Immature natural killer cell (primary cell): ENCODE measurements around the gene MARCO. TPM values are rescaled to one million over a fixed set of nuclear protein-coding genes. Genes with fewer than 3 reads are reported as not detected.
"Not testable (repeated sequence)": the region's sequence is repeated elsewhere in the genome, so short reads cannot be mapped to it uniquely, and the experiment has no call there.

Source experiments
- DNase-seq, 3 donors: peaks; one replicate each; pipeline ENCODE4 v3.0.0; 2022; ENCODE audit warnings: mixed read lengths in 1 of 3
- H3K27ac Mint-ChIP-seq, 6 donors: one replicate each; pipeline ENCODE4 v1.8.0; 2020; ENCODE audit warnings: mixed read lengths in 6 of 6, mild to moderate bottlenecking in 5 of 6, inconsistent platforms in 4 of 6, moderate library complexity in 3 of 6
- H3K27me3 Mint-ChIP-seq, 3 donors: one replicate each; pipeline ENCODE4 v1.8.0; 2020 to 2021; ENCODE audit warnings: low read depth in 3 of 3, mild to moderate bottlenecking in 3 of 3, mixed read lengths in 3 of 3, moderate library complexity in 3 of 3, inconsistent platforms in 1 of 3
- H3K36me3 Mint-ChIP-seq, 3 donors: one replicate each; pipeline ENCODE4 v1.8.0; 2020; ENCODE audit warnings: mixed read lengths in 3 of 3, inconsistent platforms in 2 of 3, mild to moderate bottlenecking in 2 of 3
- H3K4me1 Mint-ChIP-seq, 2 donors: one replicate each; pipeline ENCODE4 v1.8.0; 2020; ENCODE audit warnings: inconsistent platforms in 2 of 2, mild to moderate bottlenecking in 2 of 2, mixed read lengths in 2 of 2, moderate library complexity in 1 of 2
- H3K4me3 Mint-ChIP-seq, 5 donors: one replicate each; pipeline ENCODE4 v1.8.0; 2020; ENCODE audit warnings: mild to moderate bottlenecking in 5 of 5, mixed read lengths in 5 of 5, inconsistent platforms in 3 of 5, moderate library complexity in 3 of 5
- H3K9me3 Mint-ChIP-seq, 6 donors: one replicate each; pipeline ENCODE4 v1.8.0; 2020; ENCODE audit warnings: mild to moderate bottlenecking in 6 of 6, mixed read lengths in 6 of 6, inconsistent platforms in 4 of 6, moderate library complexity in 3 of 6
- polyA plus RNA-seq, 3 donors: library from polyadenylated mRNA; unstranded; fragments of 300-500 nt; fragmentation: Illumina TruSeq; gene quantifications; one replicate each; pipeline ENCODE4 v1.2.3, GENCODE V29; 2021

The MARCO gene
- polyA plus RNA-seq, 3 donors from 2014 or later = 0.53 TPM; not detected in 2

DNA sequence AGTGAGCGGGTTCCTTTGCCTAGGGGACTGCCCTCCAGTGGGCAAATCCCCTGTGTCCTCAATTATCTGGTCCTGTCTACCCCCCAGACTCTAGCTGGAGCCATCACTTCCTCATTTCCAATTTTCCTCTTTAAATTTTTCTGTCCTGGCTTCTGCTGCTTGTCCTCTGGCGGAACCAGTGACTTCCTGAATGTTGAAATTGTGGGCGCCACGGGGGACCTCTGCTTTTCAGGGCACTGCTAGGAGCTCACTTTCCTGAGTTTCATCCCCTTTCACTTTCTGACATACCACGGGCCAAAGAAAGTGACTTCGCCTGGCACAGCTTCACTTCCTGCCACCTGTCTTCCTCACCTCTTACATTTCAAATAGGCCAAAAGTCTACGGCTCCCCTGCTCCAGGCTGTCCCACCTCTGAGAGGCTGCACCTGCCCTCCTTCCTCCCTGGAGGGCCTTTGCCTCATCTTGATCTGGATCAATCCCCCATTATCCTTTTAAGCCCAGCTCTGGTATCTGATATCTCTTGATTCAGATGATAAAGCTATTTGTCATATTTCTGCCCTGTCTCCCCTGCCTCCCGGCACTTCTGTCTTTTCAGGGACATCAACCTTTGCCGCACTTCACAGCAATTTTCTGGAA is 1.4 kb upstream of the MARCO start:
- Mint-ChIP-seq H3K36me3 (no peaks in the 10 kb centered on the region), H3K27me3 (peaks cover 0 to 2% (median 2%) of the 10 kb centered on the region in 3 donors), H3K4me3 (peak overlapping the region in 1 of 5 donors; percentile 17), H3K9me3 (peaks cover 0 to 3% (median 0%) of the 10 kb centered on the region in 6 donors), H3K27ac (no peak overlapping the region), H3K4me1 (no peaks in the 10 kb centered on the region)
- no peak for DNase-seq

DNA sequence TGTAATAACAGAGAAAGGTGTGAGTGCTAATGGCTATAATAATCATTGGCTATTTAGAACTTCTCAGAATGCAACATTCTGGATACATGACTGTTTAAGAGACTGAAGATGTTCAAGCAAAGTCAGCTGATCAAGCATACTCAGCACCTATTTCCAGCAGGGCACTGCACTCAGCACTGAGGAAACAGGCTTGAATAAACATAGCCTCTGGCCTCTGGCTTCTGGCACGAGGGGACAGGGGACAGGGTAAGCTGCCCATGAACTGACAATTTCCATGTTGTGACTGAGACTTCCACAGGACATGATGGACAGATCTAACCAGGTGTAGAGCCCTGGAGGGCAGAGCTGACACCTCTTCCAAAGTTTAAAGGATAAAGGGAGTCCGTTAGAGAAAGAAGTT is 1.3 kb downstream of the MARCO start:
- no peaks in the 10 kb centered on the region for H3K36me3 Mint-ChIP-seq
- H3K9me3 Mint-ChIP-seq = peaks cover 0 to 3% (median 0%) of the 10 kb centered on the region in 6 donors
- peaks cover 0 to 2% (median 2%) of the 10 kb centered on the region in 3 donors for H3K27me3 Mint-ChIP-seq

DNA sequence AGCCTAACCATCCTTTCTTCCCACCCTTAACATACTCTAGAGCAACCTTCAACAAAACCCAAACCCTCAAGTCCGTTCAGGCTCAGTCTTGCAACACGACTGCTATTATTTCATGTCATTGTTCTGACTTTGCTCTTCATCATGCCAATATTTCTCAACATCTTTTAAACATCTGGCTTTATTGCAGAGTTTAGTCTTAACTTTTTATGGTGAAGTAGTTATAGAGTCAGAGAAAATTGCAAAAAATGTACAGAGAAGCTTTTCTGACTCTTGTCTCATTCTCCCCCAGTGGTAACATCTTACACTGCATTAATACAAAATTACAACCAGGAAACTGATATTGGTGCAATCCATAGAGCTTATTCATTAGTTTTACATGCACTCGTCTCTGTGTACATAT is 3.9 kb downstream of the MARCO start:
- no peak for DNase-seq
- no peak overlapping the region for H3K27ac Mint-ChIP-seq
- no peaks in the 10 kb centered on the region for H3K4me1 Mint-ChIP-seq
- no peak overlapping the region for H3K4me3 Mint-ChIP-seq
- peaks cover 0 to 3% (median 0%) of the 10 kb centered on the region in 6 donors for H3K9me3 Mint-ChIP-seq
- H3K27me3 Mint-ChIP-seq = peaks cover 1 to 3% (median 3%) of the 10 kb centered on the region in 3 donors
- H3K36me3 Mint-ChIP-seq = no peaks in the 10 kb centered on the region

More for the DNA sequence above, 1.3 kb downstream of the MARCO start:
- no peaks in the 10 kb centered on the region for H3K4me1 Mint-ChIP-seq
- DNase-seq = no peak
- no peak overlapping the region for H3K27ac Mint-ChIP-seq
- H3K4me3 Mint-ChIP-seq = no peak overlapping the region

DNA sequence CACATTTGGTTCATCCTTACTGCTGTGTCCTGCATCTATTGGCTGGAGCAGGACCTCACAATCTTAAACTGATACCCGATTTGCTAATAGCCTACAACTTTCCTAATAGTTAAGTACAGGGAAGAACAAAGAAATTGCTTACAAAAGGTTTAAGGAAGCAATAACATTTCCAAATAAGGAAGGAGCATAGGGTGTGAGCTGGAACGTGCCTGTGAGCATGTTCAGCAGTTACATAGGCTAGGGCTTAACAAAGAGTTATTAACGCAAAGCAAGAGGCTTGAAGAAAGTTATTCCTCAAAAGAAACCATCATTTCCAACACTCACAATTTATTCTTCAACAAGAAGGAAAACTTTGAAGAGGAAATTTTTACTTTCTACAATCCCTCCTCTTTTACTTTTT is 6.3 kb downstream of the MARCO start:
- H3K4me1 Mint-ChIP-seq, H3K27me3 Mint-ChIP-seq, H3K4me3 Mint-ChIP-seq, H3K27ac Mint-ChIP-seq, DNase-seq, H3K9me3 Mint-ChIP-seq, H3K36me3 Mint-ChIP-seq: not testable (repeated sequence)

DNA sequence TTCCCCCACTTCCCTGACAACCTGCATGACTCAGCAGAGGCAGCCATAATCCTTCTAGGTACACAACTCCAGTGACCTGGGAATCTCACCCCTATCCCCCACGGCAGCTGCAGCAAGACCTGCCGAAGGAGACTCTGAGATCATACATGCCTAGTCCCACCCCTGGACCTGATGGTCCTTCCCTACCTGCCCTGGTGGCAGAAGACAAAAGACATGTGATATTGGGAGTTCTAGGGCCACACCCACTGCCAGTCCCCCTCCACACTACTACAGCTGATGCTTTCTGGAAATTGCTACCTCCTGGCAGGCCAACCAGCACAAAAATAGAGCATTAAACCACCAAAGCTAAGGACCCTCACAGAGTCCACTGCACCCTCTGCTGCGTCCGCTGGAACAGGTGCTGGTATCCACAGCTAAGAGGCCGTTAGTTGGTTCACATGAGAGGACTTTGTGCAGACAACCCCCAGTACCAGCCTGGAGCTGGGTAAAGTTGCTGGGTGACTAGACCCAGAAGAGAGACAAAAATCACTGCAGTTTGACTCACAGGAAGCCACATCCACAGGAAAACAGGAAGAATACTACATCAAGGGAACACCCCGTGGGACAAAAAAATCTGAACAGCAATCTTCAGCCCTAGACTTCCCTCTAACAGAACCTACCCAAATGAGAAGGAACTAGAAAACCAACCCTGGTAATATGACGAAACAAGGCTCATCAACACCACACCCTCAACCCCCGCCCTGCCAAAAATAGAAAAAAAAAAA is 12.5 kb downstream of the MARCO start:
- H3K27me3 Mint-ChIP-seq = peaks cover 4 to 9% (median 8%) of the 10 kb centered on the region in 3 donors
- H3K4me3 Mint-ChIP-seq = no peak overlapping the region
- no peaks in the 10 kb centered on the region for H3K36me3 Mint-ChIP-seq
- H3K4me1 Mint-ChIP-seq = no peaks in the 10 kb centered on the region
- H3K27ac Mint-ChIP-seq = no peak overlapping the region
- no peak for DNase-seq
- peaks cover 0 to 5% (median 2%) of the 10 kb centered on the region in 6 donors for H3K9me3 Mint-ChIP-seq

DNA sequence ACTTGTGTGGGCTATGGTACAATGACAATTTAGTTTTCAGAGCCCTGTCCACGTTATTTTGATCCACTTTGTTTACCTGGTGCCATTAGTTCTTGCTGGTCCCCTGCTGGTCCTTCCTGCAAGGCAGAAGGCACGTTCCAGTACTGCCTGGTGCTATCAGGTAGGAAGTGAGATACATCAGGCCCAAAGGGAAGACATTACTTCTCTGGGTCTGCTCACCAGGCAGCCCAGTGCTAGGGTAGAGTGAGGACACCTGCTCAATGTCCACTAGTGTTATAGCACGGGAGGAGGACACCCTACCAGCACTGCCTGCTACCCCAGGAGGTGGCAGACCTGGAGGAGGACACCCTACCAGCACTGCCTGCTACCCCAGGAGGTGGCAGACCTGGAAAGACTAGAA is 23.7 kb downstream of the MARCO start:
- no peaks in the 10 kb centered on the region for H3K36me3 Mint-ChIP-seq
- H3K27ac Mint-ChIP-seq = no peak overlapping the region
- H3K4me1 Mint-ChIP-seq = no peaks in the 10 kb centered on the region

DNA sequence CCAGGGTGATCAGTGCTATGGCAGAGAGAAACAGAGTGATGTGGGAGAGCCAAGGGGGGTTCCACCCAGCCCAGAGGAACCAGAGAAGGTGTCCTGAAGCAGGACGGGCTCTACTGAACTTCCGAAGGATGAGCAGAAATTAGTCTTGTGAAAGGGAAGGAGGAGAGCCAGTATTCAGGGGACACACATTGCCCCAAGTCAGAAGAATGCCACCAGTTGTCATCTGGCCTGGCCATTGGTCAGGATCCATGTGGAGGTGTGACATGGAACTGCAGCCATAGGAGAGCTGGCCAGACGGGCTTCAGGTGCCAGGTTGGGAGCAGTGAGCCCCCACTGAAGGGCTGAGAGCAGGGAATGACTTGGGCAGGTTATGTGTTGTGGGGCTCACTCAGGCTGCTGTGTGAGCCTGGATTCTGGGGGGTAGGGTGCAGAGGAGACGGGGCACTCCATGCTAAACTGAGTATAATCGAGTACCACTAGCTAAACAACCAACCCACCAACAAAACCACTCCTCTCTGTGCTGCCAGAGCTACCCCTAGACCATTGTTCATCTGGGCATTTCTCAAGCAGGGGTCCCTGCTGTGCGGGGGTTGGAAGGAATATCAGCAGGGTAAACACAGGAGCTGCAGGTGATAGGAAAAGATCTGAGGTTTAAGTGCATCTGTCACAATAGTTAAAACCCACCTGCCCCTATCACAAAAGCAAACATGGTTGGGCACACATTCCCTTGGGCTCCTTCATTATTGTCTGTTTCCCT is 25.3 kb downstream of the MARCO start:
- Mint-ChIP-seq H3K4me3 (no peak overlapping the region), H3K36me3 (no peaks in the 10 kb centered on the region), H3K27ac (no peak overlapping the region)

More for the DNA sequence above, 23.7 kb downstream of the MARCO start:
- Mint-ChIP-seq H3K4me3 (no peak overlapping the region), H3K27me3 (peaks cover 2 to 5% (median 4%) of the 10 kb centered on the region in 3 donors), H3K9me3 (peaks cover 0 to 1% (median 0%) of the 10 kb centered on the region in 6 donors)
- DNase-seq = no peak

DNA sequence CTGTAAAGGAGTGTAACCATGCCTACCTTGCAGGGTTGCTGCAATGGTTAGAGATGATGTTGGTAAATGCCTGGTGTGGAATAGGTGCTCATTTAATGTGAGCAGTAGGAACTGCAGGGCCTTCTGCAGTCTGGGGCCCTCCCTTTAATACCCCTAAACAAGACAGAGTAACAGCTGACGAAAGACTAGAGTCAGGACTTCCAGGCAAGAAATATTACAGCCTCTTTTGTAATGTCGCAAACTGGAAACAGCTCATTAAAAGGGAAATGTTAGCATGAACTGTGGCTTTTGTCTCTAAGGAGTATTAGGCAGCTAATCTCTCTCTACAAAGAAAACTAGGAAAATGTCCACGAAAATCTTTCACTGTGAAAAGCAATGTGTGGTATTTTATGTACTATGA is 26.0 kb downstream of the MARCO start:
- H3K36me3 Mint-ChIP-seq = no peaks in the 10 kb centered on the region
- no peak overlapping the region for H3K4me3 Mint-ChIP-seq
- no peak overlapping the region for H3K27ac Mint-ChIP-seq
- peaks cover 0 to 7% (median 2%) of the 10 kb centered on the region in 3 donors for H3K27me3 Mint-ChIP-seq
- H3K4me1 Mint-ChIP-seq = no peaks in the 10 kb centered on the region
- DNase-seq = no peak
- H3K9me3 Mint-ChIP-seq = peaks cover 0 to 1% (median 0%) of the 10 kb centered on the region in 6 donors

More for the DNA sequence above, 25.3 kb downstream of the MARCO start:
- H3K27me3 Mint-ChIP-seq = peaks cover 2 to 7% (median 4%) of the 10 kb centered on the region in 3 donors
- DNase-seq = no peak
- no peaks in the 10 kb centered on the region for H3K4me1 Mint-ChIP-seq
- peaks cover 0 to 1% (median 0%) of the 10 kb centered on the region in 6 donors for H3K9me3 Mint-ChIP-seq

DNA sequence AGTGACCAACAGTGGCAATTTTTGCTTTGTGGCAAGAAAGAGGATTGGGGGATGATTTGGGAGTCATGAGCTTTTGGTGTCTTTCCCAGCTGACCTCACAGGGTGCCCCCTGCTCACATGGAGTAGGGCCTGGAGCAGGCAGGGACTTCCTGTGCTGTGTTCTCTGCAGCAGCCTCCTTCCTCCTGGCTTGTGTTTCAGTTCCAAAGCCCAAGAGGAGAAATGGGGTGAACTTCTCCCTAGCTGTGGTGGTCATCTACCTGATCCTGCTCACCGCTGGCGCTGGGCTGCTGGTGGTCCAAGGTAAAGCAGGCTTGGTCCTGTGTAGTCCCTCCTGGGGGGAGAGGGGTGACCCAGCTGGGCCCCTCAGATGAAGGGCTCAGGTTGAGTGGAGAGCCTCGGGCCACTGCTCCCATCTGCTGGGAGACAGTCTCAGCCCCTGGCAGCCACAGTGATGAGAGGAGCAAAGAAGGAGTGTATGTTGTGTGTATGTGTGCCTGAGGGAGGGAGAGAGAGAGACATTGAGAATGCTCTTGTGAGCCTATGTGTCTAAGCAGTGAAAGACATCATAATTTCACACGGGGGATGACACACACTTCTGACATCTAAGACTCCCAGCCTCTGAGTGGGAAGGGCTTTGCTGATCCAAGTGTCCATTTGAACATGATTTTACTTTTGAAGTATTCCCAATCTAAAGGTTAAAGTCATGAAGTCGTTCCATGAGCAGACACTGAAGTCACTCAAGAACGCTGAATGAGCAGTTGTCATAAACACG is 27.2 kb downstream of the MARCO start:
- H3K27ac Mint-ChIP-seq = no peak overlapping the region
- H3K36me3 Mint-ChIP-seq = no peaks in the 10 kb centered on the region
- DNase-seq = no peak
- no peak overlapping the region for H3K4me3 Mint-ChIP-seq
- peaks cover 2 to 7% (median 3%) of the 10 kb centered on the region in 3 donors for H3K27me3 Mint-ChIP-seq
- peaks cover 0 to 3% (median 0%) of the 10 kb centered on the region in 6 donors for H3K9me3 Mint-ChIP-seq
- no peaks in the 10 kb centered on the region for H3K4me1 Mint-ChIP-seq

DNA sequence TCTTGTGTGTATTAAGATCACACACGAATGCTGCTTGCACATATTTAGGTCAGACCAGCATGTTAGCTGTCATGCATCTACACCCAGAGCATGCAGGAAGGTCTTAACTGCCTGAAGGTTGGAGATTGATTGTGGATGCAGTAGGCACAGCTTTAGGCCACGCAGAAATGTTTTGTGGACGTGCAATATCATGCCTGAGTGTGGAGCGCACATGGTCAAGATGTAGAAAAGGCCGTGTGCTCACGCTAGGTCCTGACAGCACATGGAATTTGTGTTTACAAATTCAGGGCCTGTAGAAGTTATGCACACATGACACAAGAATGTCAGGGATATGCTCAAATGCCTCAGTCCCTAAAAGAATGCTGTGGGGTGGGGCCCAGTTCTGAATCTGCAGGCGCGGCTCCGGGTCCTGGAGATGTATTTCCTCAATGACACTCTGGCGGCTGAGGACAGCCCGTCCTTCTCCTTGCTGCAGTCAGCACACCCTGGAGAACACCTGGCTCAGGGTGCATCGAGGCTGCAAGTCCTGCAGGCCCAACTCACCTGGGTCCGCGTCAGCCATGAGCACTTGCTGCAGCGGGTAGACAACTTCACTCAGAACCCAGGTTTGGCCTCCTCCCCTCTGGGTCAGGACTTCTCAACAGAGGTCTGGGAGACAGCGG is 27.9 kb downstream of the MARCO start:
- Mint-ChIP-seq H3K36me3 (no peaks in the 10 kb centered on the region), H3K4me1 (no peaks in the 10 kb centered on the region), H3K4me3 (no peak overlapping the region), H3K27ac (no peak overlapping the region), H3K9me3 (peaks cover 0 to 3% (median 0%) of the 10 kb centered on the region in 6 donors), H3K27me3 (peaks cover 2 to 7% (median 3%) of the 10 kb centered on the region in 3 donors)
- DNase-seq = no peak

DNA sequence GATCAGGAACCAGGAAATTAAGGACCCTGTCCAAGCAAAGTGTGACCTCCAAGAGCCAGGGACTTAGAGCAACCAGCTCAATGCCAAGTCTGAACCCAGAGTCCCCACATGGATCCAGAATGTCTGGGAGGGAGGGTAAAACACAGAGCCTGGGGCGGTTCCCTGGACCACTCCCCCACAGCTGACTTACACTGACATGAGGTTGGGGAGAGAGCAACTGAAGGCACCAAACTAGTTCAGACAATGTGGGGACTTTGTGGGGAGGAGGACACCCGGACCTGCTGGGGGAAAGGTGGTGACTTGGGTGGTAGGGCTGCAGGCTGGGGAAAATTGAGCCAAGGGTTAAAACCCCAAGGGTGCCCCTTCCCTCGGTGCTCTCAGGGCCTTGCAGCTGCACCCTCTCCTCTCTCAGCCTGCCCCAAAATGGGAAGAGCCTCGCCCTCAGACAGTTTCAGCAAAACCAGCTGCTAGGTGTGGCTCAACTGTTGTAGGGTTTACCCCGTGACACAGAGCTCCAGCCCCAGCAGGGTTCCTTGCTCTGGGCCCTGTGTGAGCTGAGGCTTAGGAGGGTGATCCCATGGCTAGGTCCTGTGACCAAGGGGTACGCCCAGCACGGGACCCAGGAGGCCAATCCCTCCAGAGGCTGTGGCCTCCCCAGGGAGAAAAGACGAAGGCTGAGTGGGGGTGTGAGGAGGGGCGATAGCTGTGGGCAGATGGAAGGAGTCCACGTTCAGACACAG is 28.6 kb downstream of the MARCO start:
- no peak overlapping the region for H3K27ac Mint-ChIP-seq
- peaks cover 3 to 6% (median 5%) of the 10 kb centered on the region in 3 donors for H3K27me3 Mint-ChIP-seq
- DNase-seq = no peak
- no peak overlapping the region for H3K4me3 Mint-ChIP-seq
- H3K36me3 Mint-ChIP-seq = no peaks in the 10 kb centered on the region
- H3K4me1 Mint-ChIP-seq = no peaks in the 10 kb centered on the region
- peaks cover 0 to 3% (median 0%) of the 10 kb centered on the region in 6 donors for H3K9me3 Mint-ChIP-seq

DNA sequence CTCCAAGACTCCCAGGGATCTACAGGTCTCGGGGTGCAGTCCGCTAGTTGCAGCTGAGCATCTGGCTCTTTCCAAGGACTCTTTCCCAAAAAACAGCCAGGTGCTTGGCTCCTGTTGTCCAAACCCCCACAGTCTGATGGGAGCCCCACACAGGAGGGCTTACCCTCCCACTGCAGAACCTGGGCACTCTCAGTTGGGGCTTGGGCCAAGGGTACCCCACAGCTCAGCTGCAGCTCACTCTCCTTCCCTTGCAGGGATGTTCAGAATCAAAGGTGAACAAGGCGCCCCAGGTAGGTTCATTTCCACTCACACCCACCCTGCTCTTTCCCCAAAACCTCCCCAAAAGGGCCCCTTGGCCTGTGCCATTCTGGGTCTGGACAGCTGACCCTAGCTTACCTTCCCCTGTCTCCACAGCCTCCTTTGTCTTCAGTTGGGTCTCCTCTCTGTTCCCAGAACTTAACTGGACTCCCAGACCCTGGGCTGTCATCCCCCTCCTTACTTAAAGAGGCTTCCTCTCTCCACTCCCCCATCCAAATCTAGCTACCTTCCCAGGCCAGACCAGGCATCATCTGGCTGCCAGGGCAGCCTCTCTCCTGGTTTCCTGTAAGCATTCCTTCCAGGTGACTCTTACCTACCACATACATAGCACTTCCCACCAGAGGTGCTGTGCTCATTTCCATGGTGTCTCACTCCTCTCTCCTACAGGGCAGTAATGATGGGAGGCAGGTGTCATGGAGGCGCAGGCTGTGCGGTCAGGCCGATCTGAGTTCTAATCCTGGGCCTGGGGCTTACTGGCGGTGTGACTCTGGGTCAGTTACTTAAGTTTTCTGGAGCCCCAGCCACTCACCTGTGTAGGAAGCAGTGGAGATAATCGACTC is 29.5 kb downstream of the MARCO start:
- DNase-seq = no peak
- Mint-ChIP-seq H3K9me3 (peaks cover 0 to 3% (median 0%) of the 10 kb centered on the region in 6 donors), H3K4me3 (no peak overlapping the region), H3K27me3 (peaks cover 2 to 6% (median 3%) of the 10 kb centered on the region in 3 donors), H3K36me3 (no peaks in the 10 kb centered on the region), H3K27ac (no peak overlapping the region), H3K4me1 (no peaks in the 10 kb centered on the region)
